ENCODE data around the gene CPHXL.

Gene CPHXL

GRCh38 chr16:75697571-75697970 is 28.7 kb downstream of the CPHXL start:
- DNase-seq, result no peak

DNA sequence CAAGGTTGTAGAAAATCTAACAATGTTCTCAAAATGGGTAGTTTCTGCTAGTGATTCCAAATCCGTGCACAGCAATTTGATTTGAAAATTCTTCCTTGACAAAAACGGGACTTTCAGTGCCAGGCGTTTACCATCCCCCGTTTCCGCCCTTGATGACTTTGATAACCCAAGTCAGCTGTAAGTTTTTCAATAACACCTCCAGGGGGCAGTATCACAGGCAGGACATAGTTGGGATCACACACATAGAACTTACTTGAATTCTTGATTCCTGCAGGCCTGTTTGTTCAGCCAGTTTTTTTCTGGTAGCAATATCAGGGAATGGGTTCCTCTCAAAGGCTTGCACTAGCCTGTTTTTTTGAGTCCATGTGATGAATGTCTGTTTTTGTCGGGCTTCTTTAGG is 30.6 kb downstream of the CPHXL start:
- DNase-seq, result no peak

DNA sequence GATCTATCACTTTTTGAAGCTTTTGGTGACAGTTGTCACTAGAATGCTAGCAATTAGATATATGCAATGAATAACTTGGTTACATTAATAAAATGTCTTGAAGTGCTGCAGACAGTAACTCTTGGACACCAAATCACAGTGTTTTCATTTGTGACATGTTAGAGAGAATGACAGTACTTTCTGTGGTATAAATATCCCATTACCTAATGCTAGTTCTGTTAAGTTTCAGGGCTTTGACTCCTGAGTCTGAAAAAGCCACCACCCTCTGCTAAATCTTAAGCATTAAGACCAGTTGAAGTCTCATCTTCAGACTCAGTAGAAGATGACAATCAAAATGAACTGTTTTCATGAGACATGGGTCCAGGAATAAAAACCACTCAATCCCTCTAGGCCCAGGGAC is 38.9 kb downstream of the CPHXL start:
- no peak for DNase-seq

DNA sequence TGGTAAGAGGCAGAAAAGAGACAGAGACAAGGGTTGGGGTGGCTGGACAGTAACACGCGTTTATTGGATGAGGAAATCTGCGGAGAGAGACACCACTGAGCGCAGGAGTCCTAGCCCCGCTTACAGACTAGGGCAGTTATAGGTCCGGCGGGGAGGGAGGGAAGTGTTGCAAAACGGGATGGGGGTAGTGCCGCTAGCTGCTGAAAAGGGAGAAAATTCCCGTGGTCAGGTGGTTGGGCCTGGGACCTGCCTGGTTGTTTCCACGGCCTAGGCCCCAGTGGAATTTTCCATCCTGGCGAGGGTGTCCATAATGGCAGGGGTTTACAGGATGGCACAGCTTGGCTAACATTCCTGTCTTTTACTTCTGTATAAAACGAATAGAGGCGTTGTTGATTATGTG is 44.0 kb downstream of the CPHXL start:
- DNase-seq, result no peak

DNA sequence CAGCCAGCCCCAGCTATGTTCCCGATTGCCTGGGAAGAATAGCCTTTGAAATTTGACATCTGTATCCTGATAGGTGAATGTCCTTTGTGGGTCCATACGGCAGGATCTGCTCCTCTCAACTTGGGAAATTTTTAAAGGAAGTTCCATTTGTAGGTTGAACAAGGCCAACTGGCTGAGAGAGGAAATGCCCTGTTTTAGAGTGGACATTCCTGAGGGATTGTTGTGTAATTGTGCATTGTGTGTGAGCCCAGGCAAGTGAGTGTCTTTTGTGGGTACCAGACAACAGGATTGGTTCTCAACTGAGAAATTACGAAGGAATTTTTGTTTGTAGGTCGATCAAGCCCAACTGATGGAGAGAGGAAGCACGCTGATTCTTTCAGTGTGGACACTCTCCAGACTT is 46.9 kb downstream of the CPHXL start:
- no peak for DNase-seq

DNA sequence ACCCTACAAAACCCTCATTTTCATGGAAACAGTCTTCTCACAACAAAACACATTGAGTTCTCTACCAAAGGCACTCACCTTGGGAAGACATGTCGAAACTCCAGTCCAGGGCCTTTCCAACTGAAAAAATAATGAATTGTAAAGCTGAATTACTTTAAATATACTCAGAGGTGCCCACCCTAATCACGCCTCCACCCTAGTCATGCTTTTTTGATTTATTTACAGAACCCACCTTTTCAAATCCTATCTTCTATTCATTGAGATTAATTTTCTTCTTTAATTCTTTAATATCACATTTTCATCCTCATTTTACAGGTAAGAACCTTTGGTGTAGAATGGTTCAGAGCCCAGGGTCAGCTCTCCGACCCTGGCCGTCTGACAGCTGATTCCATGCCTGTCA is 49.4 kb downstream of the CPHXL start, which contains the start of gene CPHXL2:
CPHXL2 (minus strand) TSS at position 101 of the 400 bp plus-strand sequence; CDS start at position 91, 10 bp downstream.
- DNase-seq, result no peak

DNA sequence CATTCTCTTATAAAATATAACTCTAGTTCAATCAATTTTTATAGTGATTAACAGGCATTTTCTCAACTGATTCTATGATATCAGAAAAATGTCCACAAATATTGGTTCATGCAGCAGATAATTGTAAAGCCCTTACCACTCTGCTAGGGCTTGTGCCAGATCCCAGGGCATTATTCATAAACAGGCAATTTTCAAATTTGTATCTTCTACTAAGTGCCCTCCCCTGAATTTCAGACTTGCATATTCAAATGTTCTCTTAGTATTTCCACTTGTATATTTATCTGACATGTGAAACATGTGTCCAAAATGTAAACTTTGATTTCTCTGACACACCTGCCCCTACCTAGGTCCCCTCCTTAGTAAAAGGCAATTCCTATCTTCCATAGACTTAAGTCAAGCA is 58.8 kb downstream of the CPHXL start:
- DNase-seq, result no peak
